ENCODE data around the gene U2AF2.

GRCh38 chr19:55614711-55615542 lies 39.9 kb upstream of the U2AF2 start:
- TF ChIP-seq, protein P1, sequence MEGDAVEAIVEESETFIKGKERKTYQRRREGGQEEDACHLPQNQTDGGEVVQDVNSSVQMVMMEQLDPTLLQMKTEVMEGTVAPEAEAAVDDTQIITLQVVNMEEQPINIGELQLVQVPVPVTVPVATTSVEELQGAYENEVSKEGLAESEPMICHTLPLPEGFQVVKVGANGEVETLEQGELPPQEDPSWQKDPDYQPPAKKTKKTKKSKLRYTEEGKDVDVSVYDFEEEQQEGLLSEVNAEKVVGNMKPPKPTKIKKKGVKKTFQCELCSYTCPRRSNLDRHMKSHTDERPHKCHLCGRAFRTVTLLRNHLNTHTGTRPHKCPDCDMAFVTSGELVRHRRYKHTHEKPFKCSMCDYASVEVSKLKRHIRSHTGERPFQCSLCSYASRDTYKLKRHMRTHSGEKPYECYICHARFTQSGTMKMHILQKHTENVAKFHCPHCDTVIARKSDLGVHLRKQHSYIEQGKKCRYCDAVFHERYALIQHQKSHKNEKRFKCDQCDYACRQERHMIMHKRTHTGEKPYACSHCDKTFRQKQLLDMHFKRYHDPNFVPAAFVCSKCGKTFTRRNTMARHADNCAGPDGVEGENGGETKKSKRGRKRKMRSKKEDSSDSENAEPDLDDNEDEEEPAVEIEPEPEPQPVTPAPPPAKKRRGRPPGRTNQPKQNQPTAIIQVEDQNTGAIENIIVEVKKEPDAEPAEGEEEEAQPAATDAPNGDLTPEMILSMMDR (IDR thresholded peaks at IDR 0.05), result no peak
- no peak for TF ChIP-seq POLR2A (IDR thresholded peaks at IDR 0.05; ENCODE audit: low read depth)
